HG03175 (cell line): ENCODE measurements around the gene TSPAN18.

Source experiments
- ATAC-seq: cut with Tn5 transposase; IDR thresholded peaks from one replicate; pipeline ENCODE4 v1.9.1; 2021; ENCODE audit warnings: mild to moderate bottlenecking, moderate library complexity; ENCODE audit not compliant: unreplicated experiment

Gene TSPAN18

GRCh38 chr11:44885065-44885810 is 158.5 kb downstream of the TSPAN18 start:
- ATAC-seq: no peak

GRCh38 chr11:44885919-44886789 is 159.4 kb downstream of the TSPAN18 start:
- ATAC-seq: no peak

- ATAC-seq: no peak
Observed at GRCh38 chr11:44886790-44887140, 160.0 kb downstream of the TSPAN18 start.

GRCh38 chr11:44887636-44888035 is 160.9 kb downstream of the TSPAN18 start:
- ATAC-seq: no peak

GRCh38 chr11:44889266-44889665 is 162.5 kb downstream of the TSPAN18 start:
- ATAC-seq: no peak

- ATAC-seq: no peak
Observed at GRCh38 chr11:44892843-44893242, 166.1 kb downstream of the TSPAN18 start.

GRCh38 chr11:44893308-44893822 is 166.6 kb downstream of the TSPAN18 start:
- no peak for ATAC-seq

- ATAC-seq: no peak
Observed at GRCh38 chr11:44893846-44894617, 167.3 kb downstream of the TSPAN18 start.

GRCh38 chr11:44899959-44900358 is 173.2 kb downstream of the TSPAN18 start:
- no peak for ATAC-seq

GRCh38 chr11:44901120-44901633 is 174.4 kb downstream of the TSPAN18 start:
- no peak for ATAC-seq

GRCh38 chr11:44901786-44902185 is 175.0 kb downstream of the TSPAN18 start:
- ATAC-seq: no peak

GRCh38 chr11:44903035-44903434 is 176.3 kb downstream of the TSPAN18 start:
- no peak for ATAC-seq

GRCh38 chr11:44903518-44903917 is 176.8 kb downstream of the TSPAN18 start:
- no peak for ATAC-seq

- ATAC-seq: no peak
Observed at GRCh38 chr11:44904261-44905020, 177.7 kb downstream of the TSPAN18 start.

GRCh38 chr11:44905131-44905866 is 178.5 kb downstream of the TSPAN18 start:
- no peak for ATAC-seq

GRCh38 chr11:44906649-44907048 is 179.9 kb downstream of the TSPAN18 start:
- no peak for ATAC-seq

- ATAC-seq: no peak
Observed at GRCh38 chr11:44909557-44909956, 182.8 kb downstream of the TSPAN18 start.

- ATAC-seq: no peak
Observed at GRCh38 chr11:44910591-44910990, 183.8 kb downstream of the TSPAN18 start.

GRCh38 chr11:44911029-44911814 is 184.5 kb downstream of the TSPAN18 start:
- no peak for ATAC-seq
